ENCODE results near the gene SLC9C1.

GRCh38 chr3:112149136-112149535 lies 144.9 kb downstream of the SLC9C1 start:
- TF ChIP-seq CTCF (optimal IDR thresholded peaks at IDR 0.05 in 1 of 3, IDR thresholded peaks at IDR 0.05 in 1 of 3, conservative IDR thresholded peaks at IDR 0.05 in 1 of 3; ENCODE audit: extremely low read depth in 1 of 3, insufficient read depth in 2 of 3, low read length in 3 of 3), result no peak
- TF ChIP-seq EZH2 (IDR thresholded peaks at IDR 0.05; ENCODE audit: low read length), result no peak

Measured in keratinocyte (primary cell).